NCI-H2081 (cell line): ENCODE measurements around the gene GDF7.

Experiments used
- DNase-seq, 2 experiments: peaks; one replicate each; lab custom pipeline; 2025; lab: John Stamatoyannopoulos, UW

The GDF7 gene

DNA sequence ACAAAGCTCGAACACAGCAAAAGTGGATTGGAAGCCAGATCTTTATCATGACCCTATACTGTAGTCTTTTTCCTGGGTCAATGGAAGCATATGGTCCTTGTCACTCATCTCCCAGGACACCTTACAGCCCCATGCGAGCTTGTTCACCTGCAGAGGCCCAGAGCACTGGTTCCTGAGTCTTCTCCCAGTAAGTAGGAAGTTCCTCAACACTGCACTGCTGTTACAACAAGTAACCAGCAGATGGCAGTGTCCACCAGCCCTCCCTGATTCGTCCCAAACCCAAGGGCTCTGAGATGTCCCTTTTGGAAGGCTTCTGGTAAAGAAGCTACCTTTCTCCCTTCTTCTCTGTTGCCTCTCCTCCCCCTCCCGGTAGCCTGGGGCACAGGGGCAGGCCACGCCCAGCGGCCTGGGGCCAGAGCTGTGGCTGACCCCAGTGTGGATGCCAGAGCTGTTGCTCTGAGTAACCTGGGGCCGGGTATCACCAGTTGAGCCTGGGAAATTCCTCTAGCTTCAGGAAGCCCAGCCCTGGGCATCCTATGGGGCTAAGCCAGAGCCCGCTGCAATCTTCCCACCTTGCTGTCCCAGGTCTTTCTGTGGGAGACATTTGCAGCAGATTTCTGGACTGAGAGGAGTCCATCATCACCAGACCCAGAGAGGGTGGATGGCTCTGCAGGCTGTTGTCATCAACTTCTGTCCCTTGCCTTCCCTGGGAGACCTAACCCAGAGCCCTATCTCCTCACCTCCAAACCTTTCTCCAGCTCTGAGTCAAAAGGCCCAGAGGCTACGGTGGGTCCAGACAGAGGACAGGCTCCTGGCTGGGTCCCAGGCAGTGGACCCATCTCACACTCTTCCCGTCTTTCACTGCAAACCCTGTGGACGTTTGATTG, 5.3 kb upstream of the GDF7 start:
- peak; percentile 60 to 68 for DNase-seq

DNA sequence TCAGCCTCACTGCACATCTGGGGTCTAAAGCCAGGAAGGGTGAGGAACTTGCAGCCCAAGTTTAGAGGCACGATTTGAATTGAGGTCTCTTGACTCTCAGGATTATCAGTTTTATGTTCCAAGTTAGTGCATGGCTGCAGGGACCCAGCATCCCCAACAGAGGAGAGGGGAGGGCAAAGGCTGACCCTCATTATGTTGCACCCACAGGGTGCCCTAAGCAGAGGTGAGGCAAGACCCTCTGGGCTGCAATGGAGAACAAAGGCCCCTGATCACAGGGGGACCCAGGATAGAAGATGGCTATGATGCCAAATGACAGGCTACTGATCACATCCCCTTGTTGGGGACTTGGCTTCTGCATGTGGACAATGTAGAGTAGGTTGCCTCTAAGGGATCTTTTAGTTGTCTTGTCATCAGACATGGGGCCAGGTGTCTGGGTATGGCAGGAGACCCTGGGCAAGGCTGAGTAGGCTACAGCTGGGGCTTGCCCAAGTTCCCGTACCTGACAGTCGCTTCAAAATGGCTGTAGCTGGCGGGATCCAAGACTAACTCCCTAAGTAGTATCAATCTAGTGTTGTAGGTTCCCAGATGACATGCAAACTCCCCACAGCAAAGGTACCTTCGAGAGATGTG, 4.5 kb upstream of the GDF7 start:
- no peak for DNase-seq

DNA sequence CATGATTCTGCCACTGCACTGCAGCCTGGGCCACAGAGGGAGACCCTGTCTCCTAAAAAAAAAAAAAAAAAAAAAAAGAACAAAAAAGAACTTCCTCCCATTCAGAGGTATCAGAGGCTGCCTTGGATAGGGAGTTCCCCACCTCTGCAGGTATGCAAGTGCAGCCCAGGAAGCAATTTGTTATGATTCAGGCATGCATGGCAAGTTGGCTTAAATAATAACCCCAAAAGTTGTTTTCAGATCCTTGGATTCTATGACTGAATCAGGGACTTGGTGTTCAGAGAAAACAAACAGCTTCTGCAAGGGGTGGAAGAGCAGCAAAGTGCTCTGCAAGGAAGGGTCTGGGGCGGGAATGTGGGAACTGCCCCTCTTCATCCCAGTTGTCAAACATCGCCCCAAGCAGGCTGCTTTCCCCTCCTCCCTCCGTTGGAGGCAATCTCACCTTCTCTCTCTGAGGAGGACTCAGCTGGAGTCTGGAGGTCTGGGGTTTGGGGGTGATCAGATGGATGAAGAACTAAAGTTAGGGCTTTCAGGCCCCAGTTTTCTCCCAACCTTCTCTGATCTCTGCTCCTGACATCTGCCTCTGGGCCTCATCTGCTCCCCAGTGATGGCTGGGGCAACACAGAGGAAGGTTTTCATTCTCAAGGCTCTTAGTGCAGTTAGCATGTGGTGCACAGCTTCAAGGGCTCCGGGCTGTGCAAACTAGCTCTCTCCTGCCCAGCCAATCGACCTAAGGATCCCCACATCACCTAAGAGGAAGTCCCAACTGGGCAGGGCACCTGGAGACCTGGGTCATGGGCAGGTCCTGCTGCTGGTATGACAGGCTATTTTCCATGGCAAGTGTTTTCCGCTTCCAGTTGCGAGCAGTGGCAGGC, 3.5 kb upstream of the GDF7 start:
- DNase-seq, result no peak

DNA sequence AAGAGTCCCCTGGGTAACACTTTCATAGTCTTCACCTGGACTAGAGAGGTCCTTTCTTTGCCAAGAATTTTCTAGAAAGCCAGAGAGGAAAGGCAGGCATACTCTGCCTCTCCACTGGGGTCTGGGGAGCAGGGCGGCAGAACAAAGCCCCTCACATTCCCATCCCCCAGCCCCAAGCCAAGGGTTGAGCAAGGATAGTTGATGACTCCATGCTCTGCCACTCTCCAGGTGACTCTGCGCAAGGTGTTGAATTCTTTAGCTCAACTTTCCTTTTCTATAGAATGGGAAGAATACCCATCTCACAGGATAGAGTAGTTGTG, 2.9 kb upstream of the GDF7 start:
- DNase-seq, result no peak

DNA sequence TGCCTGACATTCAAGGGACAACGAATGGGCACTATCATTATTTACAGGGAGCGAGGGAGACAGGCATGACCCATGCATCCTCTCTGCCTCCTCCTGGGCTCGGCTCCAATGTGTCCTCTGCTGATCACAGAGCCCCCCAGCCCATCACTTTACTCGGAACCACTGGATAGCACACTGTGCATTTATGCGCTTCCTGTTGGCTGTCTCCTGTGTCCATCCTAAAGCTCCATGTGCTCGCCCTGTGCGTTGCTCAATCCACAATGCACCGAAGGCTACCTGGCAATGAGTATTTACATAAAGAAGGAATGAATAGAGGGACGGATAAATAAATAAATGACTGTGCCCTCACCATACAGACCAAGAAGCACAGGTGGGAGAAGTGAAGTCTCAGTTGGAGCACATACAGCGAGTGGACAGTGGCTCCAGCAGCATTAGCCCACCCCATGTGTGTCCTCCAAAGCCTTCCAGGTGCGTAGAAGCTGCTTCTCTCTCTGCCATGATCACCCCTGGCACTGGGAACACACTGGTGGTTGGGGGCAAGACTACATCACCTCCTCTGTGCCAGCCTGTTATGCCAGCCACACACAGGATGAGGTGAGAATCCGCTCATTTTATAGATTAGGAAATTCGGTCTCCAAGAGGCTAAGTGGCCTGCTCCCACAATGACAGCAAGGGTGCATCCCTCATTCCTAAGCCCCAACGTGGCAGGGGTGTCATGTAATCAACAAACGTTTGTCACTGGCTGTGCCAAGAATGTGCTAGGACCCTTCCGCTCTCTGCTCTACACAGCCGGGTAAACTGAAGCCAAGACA, 2.3 kb upstream of the GDF7 start:
- DNase-seq, result no peak

DNA sequence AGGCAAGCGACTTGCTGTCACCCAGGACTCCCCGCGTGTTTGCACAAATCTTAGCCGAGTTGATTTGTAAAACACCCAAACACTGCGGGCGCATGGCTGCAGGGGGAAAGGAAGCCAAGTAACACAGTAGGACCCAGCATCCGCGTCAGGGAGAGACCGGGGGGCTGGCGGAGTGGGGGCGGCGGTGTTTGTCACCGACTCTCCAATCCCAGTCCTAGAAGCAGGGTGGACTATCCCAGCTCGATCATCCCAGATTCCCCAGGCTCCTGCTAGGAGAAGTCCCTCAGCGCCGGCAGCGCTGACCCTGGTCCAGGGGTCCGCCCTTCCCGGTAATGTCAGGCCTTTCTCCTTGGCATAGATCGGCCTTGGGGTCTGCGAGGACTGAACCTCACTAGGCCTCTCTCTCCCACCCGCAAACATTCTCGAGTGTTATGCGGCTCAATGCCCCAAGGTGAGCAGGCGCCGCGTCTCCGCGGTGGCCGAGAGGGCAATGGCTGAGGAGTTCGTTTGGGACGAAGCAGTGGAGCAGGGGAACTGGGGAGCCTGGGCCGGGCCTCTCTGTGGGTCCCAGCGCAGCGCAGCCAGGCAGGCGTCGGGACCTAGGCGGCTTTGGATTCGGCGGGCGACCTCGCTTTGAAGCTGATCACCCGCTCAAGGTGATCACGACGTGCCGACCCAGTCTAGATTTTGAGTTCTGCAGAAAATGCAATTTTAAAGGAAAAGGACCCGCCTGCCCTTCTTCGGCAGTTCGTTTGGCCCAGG, 1.5 kb upstream of the GDF7 start:
- no peak for DNase-seq

DNA sequence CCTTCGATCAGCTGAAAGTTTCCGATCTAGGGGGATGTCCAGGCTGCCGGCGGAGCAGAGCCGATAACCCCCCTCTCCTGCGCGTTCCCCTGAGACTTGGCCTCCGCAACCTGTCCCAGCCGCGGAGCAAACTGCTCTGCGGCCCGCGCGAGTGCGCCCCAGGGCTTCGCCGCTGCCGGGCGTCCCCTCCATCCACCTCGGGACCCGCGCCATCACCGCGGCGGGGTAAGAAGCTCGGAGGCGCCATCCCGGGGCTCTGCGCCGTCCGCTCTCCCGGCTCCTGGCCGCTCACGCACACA, 990 bp upstream of the GDF7 start:
- DNase-seq, result no peak

DNA sequence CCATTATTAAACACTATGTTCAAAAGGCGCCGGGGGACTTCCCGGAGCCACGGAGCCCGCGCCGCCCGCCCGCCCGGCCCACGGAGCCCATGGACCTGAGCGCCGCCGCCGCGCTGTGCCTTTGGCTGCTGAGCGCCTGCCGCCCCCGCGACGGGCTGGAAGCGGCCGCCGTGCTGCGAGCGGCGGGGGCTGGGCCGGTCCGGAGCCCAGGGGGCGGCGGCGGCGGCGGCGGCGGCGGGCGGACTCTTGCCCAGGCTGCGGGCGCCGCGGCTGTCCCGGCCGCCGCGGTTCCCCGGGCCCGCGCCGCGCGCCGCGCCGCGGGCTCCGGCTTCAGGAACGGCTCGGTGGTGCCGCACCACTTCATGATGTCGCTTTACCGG, 197 bp downstream of the GDF7 start:
- no peak for DNase-seq

DNA sequence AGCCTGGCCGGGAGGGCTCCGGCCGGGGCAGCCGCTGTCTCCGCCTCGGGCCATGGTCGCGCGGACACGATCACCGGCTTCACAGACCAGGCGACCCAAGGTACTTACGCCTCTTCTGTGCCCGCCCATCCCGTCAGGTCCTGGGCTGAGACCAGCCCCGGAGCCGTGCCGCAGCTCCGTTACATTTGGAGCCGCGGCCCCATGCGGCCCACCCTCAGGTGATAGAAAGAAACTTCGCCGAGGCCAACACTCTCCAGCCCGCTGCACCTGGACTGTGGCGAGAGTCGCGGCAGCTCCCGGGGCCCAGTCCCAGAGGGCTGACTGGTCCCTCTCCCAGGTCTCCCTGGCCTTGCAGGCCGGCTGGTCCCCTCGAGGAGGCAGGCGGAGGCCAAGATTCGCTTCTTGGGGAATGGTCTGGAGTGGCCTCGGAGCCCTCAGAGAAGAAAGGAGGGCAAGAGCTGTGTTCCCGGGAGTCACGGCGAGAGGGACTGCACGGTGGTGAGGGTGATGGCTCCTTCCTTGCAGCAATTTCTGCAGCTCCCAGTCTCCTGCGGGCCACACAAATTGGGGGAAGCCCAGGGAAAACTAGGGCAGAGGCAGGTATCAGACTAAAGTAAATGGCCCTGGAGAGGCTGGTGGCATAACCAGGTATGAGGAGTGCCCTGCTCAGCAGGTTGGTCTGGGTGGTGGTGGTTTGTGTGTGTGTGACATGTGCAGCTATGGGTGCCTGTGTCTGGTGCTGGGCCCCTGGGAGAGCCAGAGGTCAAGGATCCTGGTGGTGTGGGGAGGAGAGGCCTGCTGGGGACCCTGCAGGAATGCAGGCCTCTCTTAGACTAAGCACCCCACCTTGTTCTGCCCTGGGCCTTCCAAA, 822 bp downstream of the GDF7 start:
- no peak for DNase-seq

DNA sequence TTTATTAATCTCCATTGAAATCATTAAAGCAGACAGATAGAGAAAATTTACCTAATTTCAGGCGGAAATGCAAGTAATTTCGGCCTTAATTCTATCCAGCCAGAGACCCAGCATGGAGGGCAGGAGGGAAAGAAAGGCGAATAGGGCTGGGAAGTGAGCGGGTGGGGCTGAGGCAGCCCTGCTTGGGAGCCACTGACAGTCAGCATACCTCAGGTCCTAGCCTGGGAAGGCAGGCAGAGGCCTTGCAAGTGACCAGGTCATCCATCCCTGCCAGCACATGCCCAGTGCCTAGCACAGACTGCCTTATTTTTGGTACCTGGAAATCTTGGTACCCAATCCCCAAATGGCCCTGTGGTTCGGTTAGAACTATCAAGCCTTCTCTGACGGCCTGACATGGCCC, 1.5 kb downstream of the GDF7 start:
- DNase-seq, result no peak

DNA sequence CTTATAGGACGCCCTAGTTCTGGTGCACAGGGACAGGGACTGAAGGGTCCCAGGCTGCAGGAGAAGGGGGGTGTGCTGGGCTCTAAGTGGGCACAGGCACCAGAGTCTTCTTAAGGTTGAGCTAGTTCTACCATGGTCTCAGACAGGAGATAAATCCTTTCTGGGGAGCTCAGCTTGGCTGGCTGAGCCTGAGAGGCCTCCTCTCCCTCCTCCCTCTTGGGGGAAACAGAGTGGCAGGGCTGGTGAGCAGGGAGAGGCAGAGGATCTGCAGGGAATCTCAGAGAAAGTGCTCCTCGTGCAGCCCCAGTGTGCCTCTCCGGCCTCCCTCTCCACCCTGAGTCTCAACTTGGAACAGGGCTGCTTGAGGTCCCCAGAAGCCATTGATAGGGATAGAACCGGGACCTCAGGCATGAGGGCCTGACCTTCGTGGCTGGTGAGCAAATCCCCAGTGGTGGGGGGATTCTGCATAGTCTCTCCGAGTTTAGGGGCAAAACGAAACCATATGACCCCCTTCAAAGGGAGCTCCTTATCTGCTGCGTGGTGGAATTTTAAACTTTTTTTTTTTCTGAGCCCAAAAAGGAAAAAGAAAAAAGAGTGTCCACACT, 2.0 kb downstream of the GDF7 start:
- DNase-seq, result no peak

DNA sequence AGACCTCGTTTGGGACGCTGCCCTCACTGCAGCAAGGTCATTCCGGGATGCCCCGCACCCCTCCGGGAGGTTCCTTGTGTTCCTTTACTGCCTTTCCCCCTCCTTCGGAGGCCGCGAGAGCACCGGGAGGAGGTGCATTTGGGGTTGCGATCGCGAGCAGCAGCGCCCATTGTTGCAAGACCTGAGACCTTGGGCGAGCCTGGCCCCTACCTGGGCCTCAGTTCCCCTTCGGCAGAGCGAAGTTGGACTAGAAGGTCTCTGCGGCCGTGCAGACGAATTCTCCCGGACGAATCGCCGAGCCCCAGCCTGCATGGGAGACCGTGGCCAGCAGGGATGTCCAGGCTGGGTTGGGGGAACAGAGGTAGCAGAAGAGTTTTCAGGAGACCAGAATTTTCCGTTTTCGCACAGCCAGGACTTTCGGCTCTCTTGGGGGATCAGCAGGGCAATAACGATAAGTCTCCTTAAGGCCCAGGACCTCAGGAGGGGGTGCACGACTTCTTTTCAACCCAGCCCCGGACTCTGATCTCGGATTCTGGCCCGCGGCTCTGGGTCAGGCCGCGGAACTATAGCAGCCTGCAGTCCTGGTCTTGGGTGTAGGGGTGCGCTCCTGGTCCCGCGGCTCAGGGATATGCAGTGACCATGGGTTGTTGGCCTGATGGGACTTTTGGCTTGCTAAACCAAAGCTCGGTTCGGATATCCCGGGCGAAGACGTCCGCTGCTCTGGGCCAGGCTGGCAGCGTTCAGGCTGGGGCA, 2.8 kb downstream of the GDF7 start:
- no peak for DNase-seq

DNA sequence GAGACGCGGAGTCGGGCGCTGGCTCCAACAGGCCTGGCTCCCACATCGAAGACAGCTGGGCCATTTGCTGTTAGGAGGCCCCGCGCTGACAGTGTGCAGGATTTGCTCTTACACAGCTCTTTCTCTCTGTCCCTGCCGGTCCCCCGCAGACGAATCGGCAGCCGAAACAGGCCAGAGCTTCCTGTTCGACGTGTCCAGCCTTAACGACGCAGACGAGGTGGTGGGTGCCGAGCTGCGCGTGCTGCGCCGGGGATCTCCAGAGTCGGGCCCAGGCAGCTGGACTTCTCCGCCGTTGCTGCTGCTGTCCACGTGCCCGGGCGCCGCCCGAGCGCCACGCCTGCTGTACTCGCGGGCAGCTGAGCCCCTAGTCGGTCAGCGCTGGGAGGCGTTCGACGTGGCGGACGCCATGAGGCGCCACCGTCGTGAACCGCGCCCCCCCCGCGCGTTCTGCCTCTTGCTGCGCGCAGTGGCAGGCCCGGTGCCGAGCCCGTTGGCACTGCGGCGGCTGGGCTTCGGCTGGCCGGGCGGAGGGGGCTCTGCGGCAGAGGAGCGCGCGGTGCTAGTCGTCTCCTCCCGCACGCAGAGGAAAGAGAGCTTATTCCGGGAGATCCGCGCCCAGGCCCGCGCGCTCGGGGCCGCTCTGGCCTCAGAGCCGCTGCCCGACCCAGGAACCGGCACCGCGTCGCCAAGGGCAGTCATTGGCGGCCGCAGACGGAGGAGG, 3.5 kb downstream of the GDF7 start:
- no peak for DNase-seq

DNA sequence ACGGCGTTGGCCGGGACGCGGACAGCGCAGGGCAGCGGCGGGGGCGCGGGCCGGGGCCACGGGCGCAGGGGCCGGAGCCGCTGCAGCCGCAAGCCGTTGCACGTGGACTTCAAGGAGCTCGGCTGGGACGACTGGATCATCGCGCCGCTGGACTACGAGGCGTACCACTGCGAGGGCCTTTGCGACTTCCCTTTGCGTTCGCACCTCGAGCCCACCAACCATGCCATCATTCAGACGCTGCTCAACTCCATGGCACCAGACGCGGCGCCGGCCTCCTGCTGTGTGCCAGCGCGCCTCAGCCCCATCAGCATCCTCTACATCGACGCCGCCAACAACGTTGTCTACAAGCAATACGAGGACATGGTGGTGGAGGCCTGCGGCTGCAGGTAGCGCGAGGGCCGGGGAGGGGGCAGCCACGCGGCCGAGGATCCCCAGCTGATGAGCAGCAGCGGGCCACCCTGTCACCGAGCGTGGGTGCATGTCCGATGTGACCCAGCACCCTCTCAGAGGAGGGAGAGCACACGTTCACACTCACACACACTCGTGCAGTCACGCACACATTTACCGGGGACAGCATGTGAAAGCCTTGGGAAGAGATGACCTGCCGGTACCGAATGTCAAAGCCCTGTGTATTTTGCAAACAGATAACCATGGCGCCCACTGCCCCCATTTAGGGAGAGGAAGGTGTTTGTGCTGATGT, 4.2 kb downstream of the GDF7 start:
- DNase-seq, result no peak

DNA sequence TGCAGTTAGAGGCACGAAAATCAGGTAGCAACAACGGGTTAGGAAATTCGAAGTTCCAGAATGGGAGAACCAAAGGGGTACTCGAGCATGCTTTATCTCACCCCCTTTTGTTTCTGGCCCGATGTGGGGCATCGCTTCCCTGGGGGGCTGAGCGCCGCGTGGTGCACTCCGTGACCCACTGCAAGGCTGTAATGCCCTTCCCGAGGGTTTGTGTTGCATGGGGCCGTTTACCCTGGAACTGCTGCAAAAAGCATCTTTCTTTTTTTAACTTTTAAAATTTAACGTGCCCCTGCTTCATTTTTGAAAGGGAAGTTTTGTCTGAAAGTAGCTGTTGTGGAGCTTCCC, 4.8 kb downstream of the GDF7 start:
- DNase-seq, result no peak

DNA sequence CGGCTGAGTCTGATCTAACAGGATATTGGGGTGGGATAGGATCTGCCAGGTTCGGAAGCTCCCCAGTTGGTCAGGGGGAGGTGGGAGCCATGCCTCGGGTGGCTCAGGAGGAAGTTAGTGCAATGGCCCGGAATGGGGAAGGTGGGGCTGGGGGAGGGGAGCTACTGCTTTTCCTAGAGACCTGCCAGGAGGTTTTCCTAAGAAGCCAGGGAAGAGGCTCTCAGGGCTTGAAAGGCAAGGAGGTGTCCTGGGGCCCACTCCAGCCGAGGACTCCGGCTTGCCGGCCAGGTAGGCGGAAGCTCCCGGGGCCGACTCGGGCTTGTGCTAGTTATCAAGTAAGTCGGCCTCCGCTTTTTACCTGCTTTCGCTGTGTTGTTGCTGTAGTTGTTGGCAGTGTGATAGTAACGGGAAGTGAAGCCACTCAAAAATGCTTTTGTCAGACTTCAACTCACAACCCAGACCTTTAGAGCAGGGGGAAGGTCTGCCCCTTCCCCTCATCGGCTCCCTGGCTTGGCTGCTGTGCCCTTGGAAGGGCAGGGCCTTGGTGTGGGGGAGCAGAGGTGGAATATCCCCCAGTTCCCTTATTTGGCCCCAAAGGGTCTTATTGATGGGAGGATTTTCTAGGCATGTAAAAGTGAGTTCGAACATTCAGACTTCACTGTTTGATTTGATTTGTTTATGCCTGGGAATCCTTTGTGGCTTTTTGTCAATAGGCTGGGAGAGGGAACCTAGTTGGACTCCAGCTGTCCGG, 5.4 kb downstream of the GDF7 start:
- DNase-seq, result no peak

DNA sequence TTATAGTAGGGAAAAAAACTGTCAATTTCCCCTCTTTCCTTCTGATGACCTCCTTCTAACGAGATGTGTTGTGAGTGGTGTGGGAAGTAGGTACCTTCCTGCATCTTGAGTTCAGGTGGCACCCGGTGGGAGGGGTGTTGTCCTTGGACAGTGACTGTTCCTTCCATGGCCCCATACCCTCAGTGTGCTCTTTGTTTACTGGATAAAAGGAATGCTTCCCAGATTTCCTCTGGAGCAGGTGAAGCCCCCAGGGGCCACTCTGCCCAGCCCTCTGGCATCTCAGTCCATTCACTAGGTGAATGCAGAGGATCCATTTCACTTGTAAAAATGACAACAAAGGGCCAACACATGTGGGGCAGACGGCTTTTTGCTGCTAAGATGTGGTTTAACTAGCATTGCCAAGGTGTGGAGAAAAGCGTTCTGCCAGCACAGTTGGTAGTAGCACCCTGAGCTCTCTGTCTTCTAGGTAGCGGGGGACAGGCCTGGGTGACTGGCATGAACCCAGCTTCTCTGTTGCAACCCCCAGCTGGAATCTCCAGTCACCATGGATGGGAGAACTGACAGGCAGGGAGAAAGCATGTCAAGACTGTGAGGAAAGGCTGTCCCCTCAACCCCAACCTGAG, 6.9 kb downstream of the GDF7 start:
- DNase-seq, result no peak
